Pericardium fibroblast (primary cell): Measurements from ENCODE around the gene EIF4E2. TPM values are rescaled to one million over a fixed set of nuclear protein-coding genes. Genes with fewer than 3 reads are reported as not detected.

Experiments used
- total RNA-seq: library from RNA; depleted of rRNA; stranded (reverse); fragments of >200 nt; gene quantifications from 2 replicates; pipeline ENCODE4 v1.2.3, GENCODE V29; 2015

Gene EIF4E2, protein sequence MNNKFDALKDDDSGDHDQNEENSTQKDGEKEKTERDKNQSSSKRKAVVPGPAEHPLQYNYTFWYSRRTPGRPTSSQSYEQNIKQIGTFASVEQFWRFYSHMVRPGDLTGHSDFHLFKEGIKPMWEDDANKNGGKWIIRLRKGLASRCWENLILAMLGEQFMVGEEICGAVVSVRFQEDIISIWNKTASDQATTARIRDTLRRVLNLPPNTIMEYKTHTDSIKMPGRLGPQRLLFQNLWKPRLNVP
- total RNA-seq, result 43.6 and 83.4 TPM in 2 replicates

GRCh38 chr2:232550354-232551249 is at the start of gene EIF4E2, which contains the start of gene TIGD1:
Gene EIF4E2, plus strand, starts transcription at chr2:232550689. Its CDS starts 36 bp downstream, at chr2:232550725.
Gene TIGD1, minus strand, starts transcription at chr2:232550557. Its CDS starts 675 bp downstream, at chr2:232549882.

GRCh38 chr2:232519581-232520438 is 30.7 kb upstream of the EIF4E2 start, which contains the start of gene PRSS56:
Gene PRSS56, plus strand, starts transcription at chr2:232520388. Its CDS starts 211 bp downstream, at chr2:232520599.

GRCh38 chr2:232525791-232526371 is 24.6 kb upstream of the EIF4E2 start, which contains the start of gene CHRND:
Gene CHRND, plus strand, starts transcription at chr2:232526160. Its CDS starts 56 bp downstream, at chr2:232526216.

DNA sequence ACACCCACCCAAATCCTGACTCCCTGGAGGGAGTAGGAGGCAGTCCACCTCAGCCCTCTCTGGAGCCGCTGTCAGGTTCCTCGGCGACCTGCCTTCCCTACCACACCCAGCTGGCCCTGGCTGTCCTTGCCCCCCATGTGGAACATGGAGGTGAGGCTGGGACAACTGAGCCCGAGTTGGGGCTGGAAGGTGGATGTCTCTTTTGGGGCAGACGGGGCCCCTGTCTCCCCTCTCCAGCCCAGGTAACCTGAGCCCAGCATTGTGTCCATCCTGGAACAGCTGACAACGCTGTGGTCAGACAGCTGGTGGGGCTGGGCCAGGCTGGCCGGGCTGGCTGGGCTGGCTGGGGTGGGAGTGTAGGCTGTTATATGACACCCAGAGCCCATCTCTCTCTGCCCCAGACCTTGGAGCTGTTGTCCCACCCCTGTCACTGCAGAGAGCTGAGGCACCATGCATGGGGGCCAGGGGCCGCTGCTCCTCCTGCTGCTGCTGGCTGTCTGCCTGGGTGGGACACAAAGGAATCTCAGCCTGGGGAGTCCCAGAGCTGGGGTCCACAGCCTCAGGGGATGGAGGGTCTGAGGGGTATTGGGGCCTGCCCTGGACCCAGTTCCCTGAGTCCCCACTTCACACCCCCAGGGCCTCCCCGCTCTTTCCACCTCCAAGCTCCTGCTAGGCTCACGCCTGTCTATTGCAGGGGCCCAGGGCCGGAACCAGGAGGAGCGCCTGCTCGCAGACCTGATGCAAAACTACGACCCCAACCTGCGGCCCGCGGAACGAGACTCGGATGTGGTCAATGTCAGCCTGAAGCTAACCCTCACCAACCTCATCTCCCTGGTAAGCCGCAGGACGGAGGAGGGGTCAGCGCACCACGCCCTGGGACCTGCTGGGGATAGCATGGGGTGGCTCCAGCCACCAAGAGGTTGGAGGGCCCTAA is 10.9 kb upstream of the EIF4E2 start, which contains the start of gene CHRNG:
TSS of gene CHRNG (plus strand) at position 395 of the 934 bp plus-strand sequence. CDS start at position 451, 56 bp downstream.

Other genes starting within 250 kb of the EIF4E2 start
- gene ALPP, start 171.9 kb upstream of the EIF4E2 start, total RNA-seq, result not detected in 2 replicates
- gene ALPG, start 143.8 kb upstream of the EIF4E2 start, total RNA-seq, result not detected in 2 replicates
- not detected in 2 replicates for gene ALPI, start 94.5 kb upstream of the EIF4E2 start, total RNA-seq
- gene ECEL1, start 62.9 kb upstream of the EIF4E2 start, total RNA-seq, result not detected in 2 replicates
- not detected in 2 replicates for gene PRSS56, start 30.3 kb upstream of the EIF4E2 start, total RNA-seq
- gene CHRND, start 24.5 kb upstream of the EIF4E2 start, total RNA-seq, result 0.26 TPM in 1 of 2 replicates, not detected in the other
- gene CHRNG, start 11.0 kb upstream of the EIF4E2 start, total RNA-seq, result 0.77 TPM in 1 of 2 replicates, not detected in the other
- gene TIGD1, start 132 bp upstream of the EIF4E2 start, total RNA-seq, result 2.3 and 2.6 TPM in 2 replicates
- 0.26 and 1.1 TPM in 2 replicates for gene EFHD1, start 82.9 kb downstream of the EIF4E2 start, total RNA-seq
- gene GIGYF2, start 146.6 kb downstream of the EIF4E2 start, total RNA-seq, result 27.7 and 44.5 TPM in 2 replicates
- not detected in 2 replicates for gene KCNJ13, start 225.9 kb downstream of the EIF4E2 start, total RNA-seq